ENCODE data around the gene DOK7.

GRCh38 chr4:3416821-3417221 is 46.3 kb upstream of the DOK7 start:
- TF ChIP-seq CTCF (conservative IDR thresholded peaks at IDR 0.05) (no peak), ZFX (IDR thresholded peaks at IDR 0.05) (no peak)

All from C4-2B (cell line).